NCI-H2196 treated with DMSO at 0.1 percent for 48 hours (cell line): ENCODE results near the gene DEPDC5.

Experiments
- DNase-seq: peaks from one replicate; lab custom pipeline; 2025; ENCODE audit not compliant: unreplicated experiment; lab: John Stamatoyannopoulos, UW

DEPDC5 gene

GRCh38 chr22:31944700-31945442, 191.1 kb downstream of the DEPDC5 start:
- DNase-seq, result no peak

DNA sequence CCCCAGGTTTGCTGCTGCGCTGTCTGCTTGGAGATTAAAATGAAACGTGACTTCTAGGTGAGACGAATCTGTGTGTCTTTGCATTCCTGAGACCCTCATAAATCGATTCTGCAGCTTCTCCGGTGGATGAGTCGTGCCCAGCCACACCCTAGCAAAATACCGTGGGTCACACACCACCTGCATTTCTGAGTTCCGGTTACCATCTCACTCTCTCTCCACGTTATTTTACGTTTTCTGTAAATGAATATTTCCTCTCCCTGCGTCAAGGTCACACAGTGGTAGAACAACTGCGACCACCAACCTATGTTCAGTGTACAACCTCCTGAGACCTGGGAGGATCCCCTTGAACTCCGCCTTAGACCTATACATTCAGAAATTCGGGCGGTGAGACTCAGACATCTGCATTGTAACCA, 191.6 kb downstream of the DEPDC5 start:
- DNase-seq, result no peak

GRCh38 chr22:31945971-31946680, 192.3 kb downstream of the DEPDC5 start:
- DNase-seq, result no peak

- no peak for DNase-seq
These were observed 193.5 kb downstream of the DEPDC5 start for GRCh38 chr22:31947296-31947695.

DNA sequence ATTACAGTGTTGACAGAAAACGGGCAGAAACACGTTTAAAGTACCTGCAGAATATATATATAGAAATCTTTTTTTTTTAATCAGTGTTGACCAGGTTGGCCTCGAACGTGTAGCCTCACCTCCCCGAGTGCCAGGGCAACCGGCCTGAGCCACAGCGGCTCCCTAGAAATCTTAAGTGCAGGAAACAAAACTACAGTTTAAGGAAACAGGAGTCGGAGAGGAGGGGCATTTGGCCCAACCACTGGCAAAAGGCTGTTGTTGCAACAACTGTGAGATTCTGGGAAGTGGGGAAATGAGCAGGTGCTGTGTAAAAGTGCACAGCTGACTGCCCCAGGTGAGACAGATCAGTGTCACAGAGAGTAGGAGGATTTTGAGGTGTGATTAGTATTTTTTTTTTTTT, 194.2 kb downstream of the DEPDC5 start:
- DNase-seq, result no peak

DNA sequence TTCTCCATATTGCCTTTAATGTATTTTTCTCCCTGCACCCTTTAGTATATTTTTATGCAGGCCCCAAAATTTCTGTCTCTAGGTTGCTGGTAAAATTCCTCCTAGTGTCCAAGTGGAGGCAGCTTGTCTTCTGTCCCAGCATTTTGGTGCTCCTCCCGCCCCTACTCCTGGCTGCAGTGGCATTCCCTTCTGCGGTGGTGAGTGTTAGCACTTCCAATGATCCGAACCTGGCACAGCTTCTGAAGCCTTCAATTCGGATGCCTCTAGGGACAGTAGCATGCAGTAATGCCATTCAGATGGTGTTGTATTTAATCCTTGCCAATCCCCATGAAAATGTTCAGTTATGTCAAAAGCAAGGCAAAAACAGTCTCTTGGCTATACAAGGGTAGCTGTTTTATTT, 196.4 kb downstream of the DEPDC5 start:
- no peak for DNase-seq

GRCh38 chr22:31951194-31952093, 197.6 kb downstream of the DEPDC5 start:
- DNase-seq, result no peak

DNA sequence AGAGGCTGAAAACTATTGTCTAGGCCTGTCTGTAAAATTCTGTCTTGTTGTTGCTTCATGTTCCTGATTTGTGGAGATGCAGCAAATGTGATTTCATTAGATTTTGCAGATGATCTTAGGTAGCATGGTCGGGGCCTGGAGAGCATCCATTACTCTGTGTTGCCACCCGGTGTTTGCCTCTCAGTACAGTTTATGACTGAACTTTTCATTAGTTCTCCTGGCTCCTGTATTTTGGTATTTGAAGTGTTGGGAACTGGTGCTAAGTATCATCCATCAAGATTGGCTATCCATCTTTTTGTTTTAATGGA, 198.2 kb downstream of the DEPDC5 start:
- DNase-seq, result no peak

- no peak for DNase-seq
These were observed 198.7 kb downstream of the DEPDC5 start for GRCh38 chr22:31952472-31952871.

GRCh38 chr22:31953261-31953660, 199.4 kb downstream of the DEPDC5 start:
- DNase-seq, result no peak

- no peak for DNase-seq
These were observed 201.0 kb downstream of the DEPDC5 start for GRCh38 chr22:31954535-31955523.

DNA sequence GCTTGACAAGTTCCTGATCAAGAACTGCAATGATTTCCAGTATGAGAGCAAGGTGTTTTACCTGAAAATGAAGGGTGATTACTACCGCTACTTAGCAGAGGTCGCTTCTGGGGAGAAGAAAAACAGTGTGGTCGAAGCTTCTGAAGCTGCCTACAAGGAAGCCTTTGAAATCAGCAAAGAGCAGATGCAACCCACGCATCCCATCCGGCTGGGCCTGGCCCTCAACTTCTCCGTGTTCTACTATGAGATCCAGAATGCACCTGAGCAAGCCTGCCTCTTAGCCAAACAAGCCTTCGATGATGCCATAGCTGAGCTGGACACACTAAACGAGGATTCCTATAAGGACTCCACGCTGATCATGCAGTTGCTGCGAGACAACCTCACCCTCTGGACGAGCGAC, 202.5 kb downstream of the DEPDC5 start:
- DNase-seq, result no peak
